Smooth muscle cell (in vitro differentiated cells): Measurements from ENCODE around the gene SCARB1. TPM values are rescaled to one million over a fixed set of nuclear protein-coding genes. Genes with fewer than 3 reads are reported as not detected.

Source experiments
- DNase-seq: peaks from one replicate; lab custom pipeline; 2025; ENCODE audit not compliant: unreplicated experiment; lab: John Stamatoyannopoulos, UW
- H2AFZ ChIP-seq: fragments of 200-600 bp; sonication (generic); 2 replicates; pipeline ENCODE4 v1.6.0; 2016; ENCODE audit warnings: antibody characterized with exemption, low read depth, mild to moderate bottlenecking
- H3F3A ChIP-seq: fragments of 200-600 bp; sonication (generic); 2 replicates; pipeline ENCODE4 v1.6.0; 2017; ENCODE audit warnings: antibody characterized with exemption, low read depth
- H3K27ac ChIP-seq: fragments of 200-600 bp; sonication (generic); 2 replicates; pipeline ENCODE4 v1.5.1; 2016; ENCODE audit warnings: low read depth, mild to moderate bottlenecking
- H3K27me3 ChIP-seq: fragments of 200-600 bp; sonication (generic); 2 replicates; pipeline ENCODE4 v1.6.1; 2016; ENCODE audit warnings: low read depth, mild to moderate bottlenecking
- H3K36me3 ChIP-seq: fragments of 200-600 bp; sonication (generic); 2 replicates; pipeline ENCODE4 v1.5.1; 2016; ENCODE audit warnings: low read depth
- H3K4me1 ChIP-seq: fragments of 200-600 bp; sonication (generic); 2 replicates; pipeline ENCODE4 v1.5.1; 2016; ENCODE audit warnings: low read depth
- H3K4me2 ChIP-seq: fragments of 200-600 bp; sonication (generic); 2 replicates; pipeline ENCODE4 v1.6.0; 2016; ENCODE audit warnings: mild to moderate bottlenecking
- H3K4me3 ChIP-seq: fragments of 200-600 bp; sonication (generic); 2 replicates; pipeline ENCODE4 v1.5.1; 2016; ENCODE audit warnings: mild to moderate bottlenecking
- H3K79me2 ChIP-seq: fragments of 200-600 bp; sonication (generic); 2 replicates; pipeline ENCODE4 v1.6.0; 2016; ENCODE audit warnings: low read depth, mild to moderate bottlenecking
- H3K9ac ChIP-seq: fragments of 200-600 bp; sonication (generic); 2 replicates; pipeline ENCODE4 v1.6.0; 2016; ENCODE audit warnings: low read depth
- H3K9me3 ChIP-seq: fragments of 200-600 bp; sonication (generic); replicated peaks from 2 replicates; pipeline ENCODE4 v1.5.1; 2016; ENCODE audit warnings: low read depth
- H4K20me1 ChIP-seq: fragments of 200-600 bp; sonication (generic); 2 replicates; pipeline ENCODE4 v1.6.0; 2016; ENCODE audit warnings: low read depth
- WGBS: methylation state at CpG from one replicate; pipeline ENCODE4 v1.1.7; 2016; ENCODE audit warnings: low lambda C conversion rate; 5-methylcytosine and 5-hydroxymethylcytosine counted together
- polyA plus RNA-seq: library from polyadenylated mRNA; unstranded; fragments of >200 nt; fragmentation: Nextera tagmentation; extraction: Ambion mirVana; gene quantifications from 2 replicates; pipeline ENCODE4 v1.2.1, GENCODE V29; 2016
- total RNA-seq: library from RNA; depleted of rRNA; stranded (reverse); fragments of >200 nt; gene quantifications from 2 replicates; pipeline ENCODE4 v1.2.3, GENCODE V29; 2014
- TF ChIP-seq, protein P1 (sequence below): fragments of 200-600 bp; sonication (generic); IDR thresholded peaks from 2 replicates; pipeline ENCODE4 v1.5.1; 2017; ENCODE audit warnings: borderline replicate concordance, mild to moderate bottlenecking, antibody characterized with exemption; ENCODE audit not compliant: insufficient read depth, poor library complexity, severe bottlenecking

The SCARB1 gene
- total and polyA plus RNA-seq, 2 experiments from 2014 or later = 6.8 to 10.1 TPM

DNA sequence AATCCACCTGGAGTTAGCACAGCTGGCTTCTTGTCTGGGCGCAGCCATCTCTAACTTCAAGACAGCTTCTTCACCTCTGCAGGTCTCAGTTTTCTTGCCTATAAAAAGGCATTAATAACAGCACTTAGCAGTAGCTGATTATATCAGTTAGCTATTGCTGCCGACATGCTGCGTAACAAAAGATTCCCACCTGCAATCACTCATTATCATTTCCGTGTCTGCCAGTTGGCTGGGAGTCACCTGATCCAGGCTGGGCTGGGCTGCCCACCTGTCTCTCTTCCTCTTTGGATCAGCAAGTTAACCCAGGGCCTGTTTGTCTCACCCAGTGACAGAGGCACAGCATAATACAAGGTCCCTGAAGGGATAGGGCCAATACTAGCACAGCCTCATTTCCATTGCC, 109.7 kb downstream of the SCARB1 start:
- H3K27me3 ChIP-seq = no peaks in the 10 kb centered on the region
- H3K79me2 ChIP-seq = no peaks in the 10 kb centered on the region
- no peak overlapping the region for H3K27ac ChIP-seq
- TF ChIP-seq, protein P1, sequence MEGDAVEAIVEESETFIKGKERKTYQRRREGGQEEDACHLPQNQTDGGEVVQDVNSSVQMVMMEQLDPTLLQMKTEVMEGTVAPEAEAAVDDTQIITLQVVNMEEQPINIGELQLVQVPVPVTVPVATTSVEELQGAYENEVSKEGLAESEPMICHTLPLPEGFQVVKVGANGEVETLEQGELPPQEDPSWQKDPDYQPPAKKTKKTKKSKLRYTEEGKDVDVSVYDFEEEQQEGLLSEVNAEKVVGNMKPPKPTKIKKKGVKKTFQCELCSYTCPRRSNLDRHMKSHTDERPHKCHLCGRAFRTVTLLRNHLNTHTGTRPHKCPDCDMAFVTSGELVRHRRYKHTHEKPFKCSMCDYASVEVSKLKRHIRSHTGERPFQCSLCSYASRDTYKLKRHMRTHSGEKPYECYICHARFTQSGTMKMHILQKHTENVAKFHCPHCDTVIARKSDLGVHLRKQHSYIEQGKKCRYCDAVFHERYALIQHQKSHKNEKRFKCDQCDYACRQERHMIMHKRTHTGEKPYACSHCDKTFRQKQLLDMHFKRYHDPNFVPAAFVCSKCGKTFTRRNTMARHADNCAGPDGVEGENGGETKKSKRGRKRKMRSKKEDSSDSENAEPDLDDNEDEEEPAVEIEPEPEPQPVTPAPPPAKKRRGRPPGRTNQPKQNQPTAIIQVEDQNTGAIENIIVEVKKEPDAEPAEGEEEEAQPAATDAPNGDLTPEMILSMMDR = no peak
- H2AFZ ChIP-seq = no peak overlapping the region
- no peaks in the 10 kb centered on the region for H4K20me1 ChIP-seq
- no peak for DNase-seq
- no peaks in the 10 kb centered on the region for H3K36me3 ChIP-seq
- H3K4me1 ChIP-seq = peaks cover 8% of the 10 kb centered on the region
- H3K4me3 ChIP-seq = no peak overlapping the region
- H3K9ac ChIP-seq = no peak overlapping the region
- peaks cover 3% of the 10 kb centered on the region for H3F3A ChIP-seq
- H3K9me3 ChIP-seq = no peaks in the 10 kb centered on the region
- no peak overlapping the region for H3K4me2 ChIP-seq
- WGBS = 96% methylated on average over 4 of the region's 4 CpGs

DNA sequence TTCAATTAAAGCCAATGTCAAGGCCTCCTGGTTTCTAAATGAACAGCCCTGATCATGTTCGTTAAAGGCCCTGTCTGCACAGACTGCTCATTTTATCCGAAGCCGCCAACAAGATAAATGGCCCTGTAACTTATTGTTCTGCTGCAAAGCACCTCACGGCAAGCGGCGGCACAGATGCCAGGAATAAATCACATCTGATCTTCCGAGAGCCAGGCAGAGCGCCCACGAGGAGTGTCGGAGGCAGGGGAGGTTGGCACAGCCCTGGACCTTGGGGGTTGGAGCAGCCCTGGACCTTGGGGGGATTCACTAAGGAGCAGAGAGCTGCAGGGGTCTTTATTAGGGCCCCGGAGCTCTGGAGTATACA, 110.5 kb downstream of the SCARB1 start:
- Histone ChIP-seq H4K20me1 (no peaks in the 10 kb centered on the region), H2AFZ (no peak overlapping the region), H3K79me2 (no peaks in the 10 kb centered on the region), H3K27ac (no peak overlapping the region), H3K27me3 (no peaks in the 10 kb centered on the region), H3K9me3 (no peaks in the 10 kb centered on the region), H3K4me1 (peaks cover 8% of the 10 kb centered on the region), H3K36me3 (no peaks in the 10 kb centered on the region), H3F3A (peaks cover 3% of the 10 kb centered on the region), H3K4me3 (no peak overlapping the region), H3K4me2 (no peak overlapping the region), H3K9ac (no peak overlapping the region)
- DNase-seq = no peak
- 95% methylated on average over 11 of the region's 11 CpGs for WGBS
- TF ChIP-seq, protein P1 = no peak

DNA sequence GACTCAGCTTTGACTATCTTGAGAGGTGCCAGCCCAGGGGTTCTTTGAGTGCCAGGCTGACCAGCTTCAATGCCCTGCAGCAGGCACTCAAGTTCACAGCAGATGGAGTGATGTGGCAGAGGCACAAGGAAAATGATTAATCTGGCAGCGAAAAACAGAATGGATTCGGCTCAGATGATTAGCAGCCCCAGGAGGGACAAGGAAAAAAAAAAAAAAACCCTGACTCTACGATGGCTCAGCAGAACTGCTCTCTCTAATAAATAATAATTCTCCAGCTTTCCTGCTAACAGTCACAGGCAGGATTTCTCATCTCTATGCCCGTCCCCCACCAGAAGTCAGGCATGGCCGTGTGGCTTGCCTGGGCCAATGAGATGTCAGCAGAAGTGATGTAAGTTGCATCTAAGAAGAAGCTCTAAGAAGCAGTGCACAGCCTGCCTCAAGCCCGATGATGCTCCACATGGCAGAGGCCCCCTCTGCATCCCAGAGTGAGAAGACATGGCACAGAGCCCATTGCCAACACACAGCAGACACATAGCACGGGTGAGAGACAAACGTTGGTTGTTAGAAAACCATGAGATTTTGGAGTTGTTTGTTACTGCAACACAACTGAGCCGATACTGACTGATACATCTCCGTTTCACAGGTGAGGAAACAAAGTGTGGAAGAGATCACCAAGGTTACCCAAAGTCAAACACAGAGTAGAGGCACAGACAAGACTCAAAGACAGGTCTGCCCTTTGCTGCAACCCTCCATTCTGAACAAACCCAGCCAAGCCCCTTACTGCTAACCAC, 111.0 kb downstream of the SCARB1 start:
- Histone ChIP-seq H3K36me3 (no peaks in the 10 kb centered on the region), H3F3A (peaks cover 3% of the 10 kb centered on the region), H3K4me2 (no peak overlapping the region), H3K9me3 (no peaks in the 10 kb centered on the region), H3K27ac (no peak overlapping the region), H3K4me3 (no peak overlapping the region), H3K4me1 (peaks cover 8% of the 10 kb centered on the region), H3K79me2 (no peaks in the 10 kb centered on the region), H2AFZ (no peak overlapping the region), H3K9ac (no peak overlapping the region), H4K20me1 (no peaks in the 10 kb centered on the region), H3K27me3 (no peaks in the 10 kb centered on the region)
- no peak for DNase-seq
- TF ChIP-seq, protein P1 = no peak
- WGBS = 86% methylated on average over 10 of the region's 10 CpGs
